ENCODE measurements around the gene CTBP1.

The CTBP1 gene

GRCh38 chr4:1210971-1211370 is 38.0 kb downstream of the CTBP1 start:
- no peak for DNase-seq (ENCODE audit: low read depth in 2 of 2)

- DNase-seq (ENCODE audit: low read depth in 2 of 2): no peak
These were observed 38.6 kb downstream of the CTBP1 start for GRCh38 chr4:1210241-1210841.

DNA sequence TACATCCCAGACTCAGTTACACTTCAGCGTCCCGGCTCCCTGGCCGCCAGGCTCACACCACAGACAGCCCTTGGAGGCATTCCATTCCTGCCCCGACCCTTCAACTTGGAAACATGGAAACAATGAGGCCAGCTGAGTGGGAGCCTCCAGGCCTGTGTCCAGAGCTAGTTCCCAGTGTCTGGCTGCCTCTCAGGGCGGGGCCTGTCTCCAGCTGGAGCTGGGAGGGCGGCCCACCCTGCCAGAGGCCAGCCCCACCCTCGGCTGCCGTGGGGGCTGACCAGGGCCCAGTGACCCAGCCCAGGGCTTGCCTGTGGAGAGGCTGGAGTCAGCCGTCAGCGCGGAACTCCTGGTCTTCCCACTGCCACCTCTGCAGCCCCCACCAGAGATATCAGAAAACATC is 39.1 kb downstream of the CTBP1 start:
- DNase-seq (ENCODE audit: low read depth in 2 of 2): no peak

GRCh38 chr4:1208970-1209704 is 39.8 kb downstream of the CTBP1 start:
- DNase-seq (ENCODE audit: low read depth in 2 of 2): no peak

GRCh38 chr4:1208266-1208961 is 40.5 kb downstream of the CTBP1 start:
- no peak for DNase-seq (ENCODE audit: low read depth in 2 of 2)

DNA sequence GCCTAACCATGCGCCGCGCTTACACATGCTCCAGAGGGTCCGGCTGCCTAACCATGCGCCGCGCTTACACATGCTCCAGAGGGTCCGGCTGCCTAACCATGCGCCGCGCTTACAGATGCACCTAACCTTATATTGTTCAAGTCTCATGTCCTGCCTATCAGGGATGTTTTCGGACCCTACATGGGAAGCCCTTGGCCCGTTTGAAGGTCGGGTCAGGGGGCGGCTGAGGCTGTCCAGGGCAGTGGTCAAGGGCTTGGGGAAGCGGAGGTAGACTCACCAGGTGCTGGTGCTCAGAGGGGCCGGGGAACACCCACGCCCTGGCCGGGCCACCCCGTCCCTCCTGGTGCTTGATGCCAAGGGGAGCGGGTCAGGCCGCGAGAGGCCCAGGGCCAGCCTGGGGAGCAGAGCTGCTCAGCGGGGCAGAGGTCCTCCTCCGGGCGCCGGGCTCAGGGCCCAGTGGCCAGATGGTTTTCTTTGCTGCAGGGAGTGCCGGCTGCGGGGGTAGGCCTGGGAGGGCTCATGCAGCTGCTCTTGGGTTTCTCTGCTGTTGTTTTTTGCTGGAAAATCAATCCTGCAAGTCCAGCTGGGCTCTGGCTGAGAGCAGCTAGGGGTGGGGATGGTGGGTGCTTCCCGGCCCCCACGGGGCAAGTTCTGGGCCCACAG is 41.2 kb downstream of the CTBP1 start:
- DNase-seq (ENCODE audit: low read depth in 2 of 2): no peak

GRCh38 chr4:1207157-1207470 is 41.8 kb downstream of the CTBP1 start:
- DNase-seq (ENCODE audit: low read depth in 2 of 2): no peak

DNA sequence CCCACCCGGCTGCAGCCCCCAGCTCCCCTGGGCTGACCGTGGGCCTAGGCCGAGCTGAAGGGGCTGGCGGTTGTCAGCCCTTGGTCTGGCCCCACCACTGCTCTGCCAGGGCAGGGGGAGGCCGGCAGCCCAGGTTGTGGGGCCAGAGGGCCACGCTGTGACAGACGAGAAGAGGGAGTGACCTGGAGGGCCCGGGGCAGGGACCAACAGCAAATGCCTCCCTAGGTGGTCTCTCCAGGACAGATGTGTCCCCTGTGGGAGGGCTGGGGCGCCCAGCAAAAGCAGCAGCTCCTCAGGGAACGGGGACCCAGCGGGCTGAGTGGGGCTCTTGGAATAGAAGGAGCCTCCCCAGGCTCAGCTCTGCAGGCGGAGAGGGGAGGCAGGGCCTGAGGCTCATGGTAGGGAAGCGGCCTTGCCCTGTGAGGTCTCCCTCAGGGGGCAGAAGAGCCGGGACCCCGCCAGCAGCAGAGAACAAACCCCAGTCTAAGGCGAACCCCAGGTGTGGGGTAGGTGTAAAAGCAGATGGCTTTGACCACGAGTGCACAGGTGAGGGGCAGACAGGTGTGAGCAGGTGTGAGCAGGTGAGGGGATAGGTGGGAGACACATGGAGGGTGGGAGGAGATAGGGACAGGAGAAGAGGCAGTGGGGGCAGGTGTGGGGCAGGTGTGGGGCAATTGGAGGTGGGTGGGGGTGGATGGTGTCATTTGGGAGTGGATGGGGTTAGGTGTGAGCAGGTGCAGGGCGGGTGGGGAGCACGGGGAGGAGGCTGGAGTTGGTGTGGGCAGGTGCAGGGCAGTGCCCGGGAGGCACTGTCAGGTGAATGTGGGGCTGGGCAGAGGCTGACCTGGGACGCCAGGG is 42.4 kb downstream of the CTBP1 start:
- no peak for DNase-seq (ENCODE audit: low read depth in 2 of 2)

GRCh38 chr4:1205586-1206298 is 43.2 kb downstream of the CTBP1 start:
- DNase-seq (ENCODE audit: low read depth in 2 of 2): no peak

GRCh38 chr4:1204828-1205585 is 43.9 kb downstream of the CTBP1 start:
- no peak for DNase-seq (ENCODE audit: low read depth in 2 of 2)

DNA sequence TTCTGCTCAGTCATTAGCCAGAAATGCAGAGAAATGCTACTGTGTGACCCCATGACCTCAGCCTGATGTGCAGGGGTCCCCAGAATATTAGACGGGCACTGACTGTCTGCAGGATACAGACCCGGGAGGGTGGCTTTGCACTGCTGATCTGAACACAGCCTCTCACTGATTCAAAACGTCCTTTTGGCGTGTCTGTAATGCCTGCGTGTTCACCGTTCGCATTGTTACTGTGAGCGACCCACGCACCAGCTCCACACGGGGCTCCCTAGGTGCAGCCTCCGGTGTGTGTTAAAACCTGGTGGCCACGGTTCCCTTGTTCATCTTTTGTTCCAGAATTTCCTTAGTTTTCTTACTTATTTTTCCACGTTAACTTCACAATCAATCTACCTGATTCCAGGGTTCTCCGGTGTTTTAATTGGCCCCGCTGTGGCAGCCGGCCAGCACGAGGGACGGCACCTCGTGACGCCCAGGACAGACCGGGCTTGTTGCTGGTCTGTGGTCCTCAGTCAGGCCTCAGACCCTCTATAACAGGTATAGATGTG is 44.6 kb downstream of the CTBP1 start:
- no peak for DNase-seq (ENCODE audit: low read depth in 2 of 2)

DNA sequence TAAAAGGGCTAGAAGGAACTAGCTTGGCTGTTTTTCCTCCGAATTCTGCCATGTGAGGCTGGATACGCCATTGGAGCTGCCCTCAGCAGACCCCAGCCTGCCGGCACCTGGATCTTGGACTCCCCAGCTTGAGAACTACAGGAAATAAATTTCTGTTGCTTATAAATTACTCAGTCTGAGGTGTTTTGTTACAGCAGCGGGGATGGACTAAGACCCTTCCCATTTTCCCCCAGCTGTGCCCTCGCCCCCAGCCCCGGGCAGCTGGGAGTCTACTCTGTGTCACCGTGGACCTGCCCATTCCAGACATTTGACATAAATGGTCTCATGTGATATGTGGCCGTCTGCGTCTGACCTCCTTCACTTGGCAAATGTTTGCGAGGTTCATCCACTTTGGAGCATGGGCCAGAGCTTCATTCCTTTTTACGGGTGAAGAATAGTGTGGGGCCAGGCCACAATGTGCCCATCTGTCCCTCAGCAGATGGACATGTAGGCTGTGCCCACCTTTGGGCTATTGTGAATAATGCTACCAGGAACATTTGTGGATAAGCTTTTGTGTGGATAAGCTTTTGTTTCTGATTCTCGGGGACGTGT is 45.8 kb downstream of the CTBP1 start:
- DNase-seq (ENCODE audit: low read depth in 2 of 2): no peak

GRCh38 chr4:1202526-1203011 is 46.4 kb downstream of the CTBP1 start:
- no peak for DNase-seq (ENCODE audit: low read depth in 2 of 2)

- DNase-seq (ENCODE audit: low read depth in 2 of 2): peak; percentile 59 to 65
These were observed 46.9 kb downstream of the CTBP1 start for GRCh38 chr4:1201851-1202525.

DNA sequence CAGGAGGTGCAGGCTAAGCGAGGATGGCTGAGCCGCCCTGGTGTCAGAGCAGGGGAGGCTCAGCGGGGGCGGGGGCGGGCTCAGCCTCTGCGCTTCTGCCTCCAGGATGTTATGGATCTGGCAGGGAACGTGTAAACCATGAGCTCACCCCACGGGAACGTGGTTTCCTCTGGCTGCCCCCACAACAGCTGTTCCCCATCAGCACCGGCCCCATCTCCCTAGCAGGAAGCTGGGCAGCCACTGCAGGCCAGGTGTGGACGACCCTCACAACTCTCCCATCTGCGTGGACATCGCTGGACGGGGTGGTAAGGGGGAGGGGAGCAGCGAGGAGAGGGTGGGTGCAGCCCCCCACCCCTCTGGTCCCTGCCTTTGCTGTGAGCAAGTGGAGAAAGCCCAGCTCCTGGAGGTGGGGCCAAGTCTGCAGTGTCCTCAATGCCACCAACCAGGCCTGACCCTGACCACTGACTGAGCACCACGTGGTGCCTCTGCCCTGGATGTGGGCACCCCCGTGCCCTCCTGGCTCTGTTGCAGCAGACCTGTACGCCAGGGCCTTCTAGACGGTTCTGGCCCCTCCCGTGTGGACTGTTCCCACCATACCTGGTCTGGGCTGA is 48.4 kb downstream of the CTBP1 start:
- DNase-seq (ENCODE audit: low read depth in 2 of 2): no peak

DNA sequence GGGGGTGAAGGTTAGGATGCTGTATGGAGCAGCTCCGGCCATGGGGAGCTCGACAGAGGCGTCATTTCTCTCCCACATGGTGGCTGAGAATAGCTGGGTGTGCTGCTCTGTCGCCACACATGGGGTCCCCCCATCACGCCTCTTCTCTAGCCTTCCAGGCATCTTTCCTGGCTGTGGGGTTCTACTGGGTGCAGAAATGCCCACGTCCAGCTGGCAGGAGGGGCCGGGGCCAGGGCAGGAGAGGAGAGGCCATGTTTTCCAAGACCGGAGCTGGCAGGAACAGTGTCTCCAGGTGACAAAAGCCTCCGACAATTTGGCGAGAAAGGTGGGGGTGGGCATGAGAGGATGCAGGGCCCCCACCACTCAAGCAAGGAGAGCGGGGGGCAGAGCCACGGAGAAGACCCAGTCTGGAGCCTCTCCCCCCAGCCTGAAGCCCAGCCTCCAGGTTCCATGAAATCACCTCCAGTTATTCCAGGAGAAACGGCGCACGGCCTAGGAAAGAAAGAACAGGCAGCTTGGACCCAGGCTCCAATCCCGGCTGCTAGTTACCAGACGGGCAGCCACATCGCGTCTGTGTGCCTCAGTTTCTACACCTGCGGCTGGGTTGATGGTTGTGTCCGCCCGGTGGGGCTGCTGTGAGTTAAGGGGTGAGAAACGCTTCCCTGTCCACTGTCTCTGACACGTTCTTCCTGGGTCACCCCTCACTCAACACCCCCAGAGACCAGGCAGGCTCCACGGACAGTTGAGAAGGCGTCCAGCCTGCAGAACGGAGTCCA is 49.2 kb downstream of the CTBP1 start:
- DNase-seq (ENCODE audit: low read depth in 2 of 2): no peak

GRCh38 chr4:1198098-1198844 is 50.7 kb downstream of the CTBP1 start:
- DNase-seq (ENCODE audit: low read depth in 2 of 2): no peak

All from activated CD8-positive, alpha-beta memory T cell treated with anti-CD3 and anti-CD28 coated beads for 4 hours (primary cell).